ENCODE results near the gene TRDN.

DNA sequence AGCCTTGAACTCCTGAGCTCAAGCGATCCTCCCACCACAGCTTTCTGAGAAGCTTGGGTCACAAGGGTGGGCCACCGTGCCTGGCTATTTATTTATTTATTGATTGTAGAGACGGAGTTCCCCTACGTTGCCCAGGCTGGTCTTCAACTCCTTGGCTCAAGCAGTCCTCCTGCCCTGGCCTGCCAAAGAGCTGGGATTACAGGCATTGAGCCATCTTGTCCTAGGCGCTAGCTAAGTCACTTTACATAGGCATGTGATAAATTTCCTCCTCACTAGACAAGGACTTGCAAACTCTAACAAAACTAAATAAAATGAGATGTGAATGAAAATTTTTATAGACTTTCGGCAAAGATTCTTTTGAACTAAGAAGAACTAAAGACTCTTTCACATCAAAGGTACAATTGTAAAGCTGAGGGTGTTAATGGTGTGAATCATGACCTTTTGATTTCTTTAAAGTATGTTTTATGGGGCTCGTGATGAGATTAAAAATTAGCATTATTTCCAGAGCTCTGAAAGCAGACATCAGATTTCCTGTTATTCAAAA, 428.7 kb downstream of the TRDN start:
- TF ChIP-seq POLR2A (IDR thresholded peaks at IDR 0.05), result no peak
- no peak for TF ChIP-seq CTCF (IDR thresholded peaks at IDR 0.05)
